GM18909 (cell line): Measurements from ENCODE around the gene NOX3.

ENCODE experiments used
- ATAC-seq: cut with Tn5 transposase; IDR thresholded peaks from one replicate; pipeline ENCODE4 v1.9.1; 2021; ENCODE audit warnings: mild to moderate bottlenecking; ENCODE audit not compliant: unreplicated experiment, poor library complexity

NOX3 gene

DNA sequence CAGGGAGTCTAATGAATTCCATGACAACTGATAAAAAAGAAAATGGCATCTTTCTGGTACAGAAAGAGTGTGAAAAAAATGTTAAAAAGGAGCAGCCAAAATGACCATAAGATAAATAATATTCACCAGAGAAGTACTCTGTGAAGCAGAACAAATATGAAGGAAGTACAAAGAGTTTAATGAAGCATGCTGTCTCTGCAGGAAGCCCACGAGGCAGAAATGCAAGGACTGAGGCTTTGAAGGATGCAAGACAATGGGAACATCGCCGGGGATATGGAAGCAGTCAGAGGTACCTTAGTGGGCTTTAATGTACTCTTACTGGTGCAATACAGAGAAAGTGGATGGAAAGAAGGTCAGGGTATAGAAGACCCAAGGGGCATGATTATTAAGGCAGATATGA lies 50.7 kb downstream of the NOX3 start:
- no peak for ATAC-seq

DNA sequence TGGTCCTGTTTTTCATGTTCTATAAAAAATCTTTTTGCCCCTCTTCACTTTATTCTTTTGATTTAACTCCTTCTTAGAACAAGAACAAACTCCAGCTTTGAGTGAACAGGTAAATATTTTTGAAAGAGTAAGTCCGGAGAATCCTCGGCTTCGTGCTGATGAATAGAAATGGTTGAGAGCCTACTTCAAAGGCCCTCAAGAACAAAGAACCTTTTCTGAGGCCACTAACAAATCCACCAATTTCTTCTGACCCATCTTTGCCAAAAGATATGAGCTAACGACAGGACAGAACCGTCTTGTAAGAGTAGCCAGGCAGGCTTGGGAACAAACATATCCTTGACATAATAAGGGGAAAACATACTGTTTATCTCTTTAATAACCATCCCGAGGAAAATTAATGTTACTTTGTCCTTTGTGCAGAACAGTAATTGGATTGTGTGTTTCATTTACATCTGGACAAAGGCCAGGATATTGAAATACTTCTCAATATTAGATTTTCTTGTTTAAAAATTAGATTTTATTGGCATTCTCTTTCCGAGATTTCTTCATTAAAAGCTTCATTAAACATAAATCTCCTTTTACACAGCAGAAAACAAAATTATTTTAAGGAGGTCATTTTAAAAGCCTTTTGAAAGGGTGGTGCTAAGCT lies 52.9 kb downstream of the NOX3 start:
- ATAC-seq: no peak

DNA sequence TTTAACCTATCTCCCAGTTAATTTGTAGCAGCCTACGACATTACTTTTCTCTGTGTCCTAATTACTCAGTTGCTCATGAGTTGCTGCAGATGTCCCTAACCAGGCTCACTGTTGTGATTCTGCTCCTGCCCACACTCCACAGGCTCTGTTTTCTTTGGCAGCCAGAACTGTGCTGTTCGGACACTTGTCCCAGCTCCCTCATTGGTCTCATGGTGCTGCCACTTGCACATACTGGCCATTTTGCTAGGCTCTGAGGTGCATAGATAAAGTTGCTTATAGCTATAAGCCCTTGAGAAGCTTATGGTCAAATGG lies 55.0 kb downstream of the NOX3 start:
- no peak for ATAC-seq

DNA sequence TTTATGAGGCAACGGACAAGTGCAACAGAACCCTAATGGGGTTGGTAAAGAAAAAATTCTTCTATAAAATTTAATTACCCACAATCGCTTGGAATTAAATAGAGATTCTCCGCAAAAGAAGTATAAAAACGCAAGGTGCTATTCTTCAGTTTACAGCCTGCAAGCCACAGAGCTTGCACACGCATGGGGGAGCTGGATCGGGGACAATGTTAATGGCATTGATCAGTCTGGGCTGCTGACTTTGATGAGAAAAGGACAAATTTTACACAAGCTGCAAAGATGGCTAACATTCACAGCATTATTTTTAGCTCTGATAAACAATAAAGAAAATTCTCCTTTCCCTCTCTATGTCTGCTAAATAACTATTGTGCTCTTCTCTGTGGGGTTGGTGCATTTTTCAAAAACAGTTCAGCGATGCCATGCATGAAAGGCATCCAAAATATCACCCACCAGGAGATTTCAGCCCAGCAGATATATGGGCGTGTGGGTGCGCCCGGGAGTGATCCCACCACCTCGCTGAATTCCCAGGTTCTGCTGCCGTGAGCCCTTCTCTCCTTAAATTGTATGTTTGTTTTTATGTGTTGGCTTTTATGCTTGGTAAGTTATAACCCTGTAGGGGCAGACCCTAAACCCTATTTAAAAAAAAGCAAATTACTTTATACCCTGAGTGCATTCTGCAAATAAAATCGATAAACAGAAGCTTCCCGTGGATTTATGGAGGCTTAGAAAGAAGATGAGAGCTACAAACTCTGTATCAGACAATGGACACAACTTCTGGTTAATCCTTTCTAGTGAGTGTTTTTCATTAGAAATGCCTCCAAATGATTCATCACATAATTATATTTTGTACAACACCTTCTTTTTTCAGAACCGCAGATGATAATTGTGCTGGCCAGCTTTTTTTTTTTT lies 55.6 kb downstream of the NOX3 start:
- ATAC-seq: no peak

DNA sequence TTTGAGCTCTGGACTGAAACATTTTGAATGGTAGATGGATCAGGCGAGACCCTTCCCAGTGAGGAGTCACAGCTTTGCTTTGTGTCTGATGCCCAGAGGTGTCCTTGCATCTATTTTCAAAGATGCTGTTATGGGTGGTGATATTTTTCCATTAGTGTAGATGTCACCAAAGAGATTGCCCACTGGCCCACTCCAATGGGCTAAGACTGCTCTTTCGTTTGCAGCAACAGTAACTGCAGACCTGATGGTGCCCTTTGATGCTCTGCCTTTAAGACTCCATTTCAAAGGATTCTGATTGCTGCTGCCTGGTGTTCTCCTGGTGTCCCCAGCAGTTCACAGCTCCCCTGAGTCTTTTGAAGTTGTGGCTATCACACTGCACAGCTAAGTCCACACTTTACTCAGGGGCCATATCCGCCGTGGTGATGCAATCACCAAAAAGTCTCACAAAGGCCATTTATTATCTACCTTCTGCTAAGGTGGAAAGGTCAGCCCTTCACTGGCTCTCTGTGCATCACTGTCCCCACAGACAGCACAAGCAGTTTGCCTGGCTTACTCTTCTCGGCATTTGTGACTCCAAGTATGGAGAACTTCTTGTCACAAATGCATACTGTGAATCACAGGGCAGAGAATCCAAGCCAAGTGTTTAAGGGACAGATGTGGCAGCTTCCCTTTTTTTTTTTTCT lies 56.4 kb downstream of the NOX3 start:
- ATAC-seq: no peak

DNA sequence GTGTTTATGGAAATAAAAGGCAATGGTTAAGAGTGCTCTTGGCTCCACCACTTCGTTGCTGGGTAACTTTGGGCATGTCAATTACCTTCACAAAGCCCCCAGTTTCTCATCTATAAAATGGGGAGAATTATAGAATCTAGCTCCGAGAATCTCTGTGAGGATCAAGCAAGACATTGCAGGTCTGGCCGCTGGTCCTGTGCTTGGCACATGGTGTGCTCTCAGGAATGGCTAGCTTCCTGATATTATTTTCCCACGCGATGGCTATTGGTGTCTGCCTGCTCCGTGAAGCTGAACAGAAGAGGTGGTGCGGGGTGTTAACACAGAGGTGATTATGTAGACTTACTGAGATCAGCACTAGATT lies 57.0 kb downstream of the NOX3 start:
- no peak for ATAC-seq

DNA sequence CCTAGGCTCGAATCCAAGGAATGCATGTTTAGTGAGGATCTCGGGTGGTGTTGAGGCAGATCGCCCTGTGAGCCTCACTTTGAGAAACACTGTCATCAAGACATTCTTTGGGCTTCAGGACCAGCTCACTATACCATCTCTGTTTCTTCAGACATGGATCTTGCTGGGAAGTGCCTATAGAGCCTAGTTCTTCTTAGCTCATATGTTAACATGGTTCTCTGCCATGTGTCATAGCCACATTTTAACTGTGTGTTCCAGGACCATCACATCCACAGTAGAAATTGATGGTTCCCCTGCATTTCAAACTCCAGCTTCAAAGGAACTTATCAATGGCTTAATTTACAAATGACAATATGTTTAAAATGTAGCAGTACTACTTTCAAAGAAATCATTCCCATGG lies 57.4 kb downstream of the NOX3 start:
- ATAC-seq: no peak

DNA sequence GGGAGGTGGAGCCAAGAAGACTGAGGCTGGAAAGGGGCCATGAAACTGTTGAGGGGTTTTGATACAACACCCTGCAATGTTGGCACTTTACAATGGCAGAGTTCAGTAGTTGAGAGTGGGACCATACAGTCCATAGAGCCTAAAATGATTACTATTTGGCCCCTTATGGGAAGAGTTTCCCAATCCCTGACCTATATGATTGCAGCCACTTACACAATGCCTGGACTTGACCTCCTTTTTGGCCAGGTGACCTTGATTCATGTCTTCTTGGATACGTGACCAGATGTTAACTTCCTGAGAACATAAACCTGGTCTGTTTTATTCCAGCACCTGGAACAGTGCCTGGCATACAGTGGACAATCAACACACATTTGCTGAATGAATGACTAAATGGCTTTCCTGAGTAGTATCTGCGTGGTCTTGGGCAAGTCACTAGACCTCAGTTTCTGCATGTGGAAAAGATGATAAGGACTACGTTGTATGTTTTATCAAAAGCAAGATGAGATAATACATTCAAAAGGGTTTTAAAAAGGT lies 58.4 kb downstream of the NOX3 start:
- no peak for ATAC-seq

DNA sequence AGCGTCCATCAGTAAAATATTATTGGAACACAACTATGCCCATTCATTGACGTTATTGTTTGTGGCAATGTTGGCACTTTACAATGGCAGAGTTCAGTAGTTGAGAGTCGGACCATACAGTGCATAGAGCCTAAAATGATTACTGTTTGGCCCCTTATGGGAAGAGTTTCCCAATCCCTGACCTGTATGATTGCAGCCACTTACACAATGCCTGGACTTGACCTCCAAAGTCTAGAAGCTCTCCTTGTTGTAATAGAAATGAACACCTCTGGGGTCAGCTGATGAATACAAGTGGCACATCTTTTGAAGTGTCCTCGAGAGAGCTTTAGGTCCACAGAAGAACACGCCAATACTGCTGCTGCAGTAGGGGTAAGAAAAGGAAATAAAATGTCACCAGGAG lies 59.0 kb downstream of the NOX3 start:
- no peak for ATAC-seq

DNA sequence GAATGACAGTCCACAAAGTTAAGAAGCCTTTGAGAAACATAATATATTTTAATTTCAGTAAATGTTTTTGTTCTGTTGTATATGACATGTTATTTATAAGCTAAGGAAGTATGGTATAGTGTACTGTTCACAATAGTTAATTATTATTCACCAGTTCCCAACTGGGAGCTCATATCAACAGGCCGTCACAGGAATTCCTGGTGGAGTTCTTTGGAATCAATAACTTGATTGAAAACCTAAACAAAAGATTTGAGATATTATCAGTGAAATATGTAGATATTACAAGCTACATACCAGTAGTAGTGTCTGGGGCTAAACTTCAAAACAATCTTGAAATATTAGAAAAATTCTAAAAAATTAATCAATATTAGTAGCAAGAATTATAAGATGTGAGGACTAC lies 60.3 kb downstream of the NOX3 start:
- ATAC-seq: no peak

DNA sequence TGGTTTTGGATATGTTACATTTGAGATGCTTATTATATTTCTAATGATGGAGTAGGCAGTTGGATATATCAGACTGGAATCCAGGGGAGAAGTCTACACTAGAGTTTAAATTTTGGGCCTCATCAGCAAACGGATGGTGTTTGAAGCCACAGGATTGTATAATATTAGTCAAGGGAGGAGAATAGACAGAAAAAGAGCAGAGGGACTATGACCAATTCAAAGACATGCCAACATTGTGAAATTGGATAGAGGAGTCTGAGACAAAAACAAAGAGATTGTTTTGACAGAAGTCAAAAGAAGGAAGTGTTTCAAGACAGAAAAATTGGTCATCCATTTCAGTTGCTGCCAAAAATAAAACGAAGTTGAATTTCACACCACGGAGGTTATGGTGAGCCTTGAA lies 66.5 kb downstream of the NOX3 start:
- no peak for ATAC-seq

DNA sequence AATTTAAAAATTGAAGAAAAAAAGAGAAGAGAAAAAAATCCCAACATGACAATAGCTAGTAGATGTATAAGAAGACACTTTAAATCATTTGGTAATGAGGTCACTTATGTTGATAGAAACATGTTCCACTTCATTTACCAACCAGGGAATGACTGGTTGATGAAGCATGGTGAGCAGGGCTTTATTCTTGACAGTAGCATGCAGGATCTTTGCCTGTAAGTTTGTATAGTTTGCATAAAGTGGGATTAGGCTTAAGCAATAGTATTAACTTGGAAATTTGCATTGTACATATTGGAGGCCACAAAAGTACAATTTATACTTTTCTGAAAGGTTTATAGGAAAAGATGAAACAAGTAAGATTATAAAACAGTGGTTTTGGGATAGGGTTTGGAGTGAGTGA lies 67.0 kb downstream of the NOX3 start:
- ATAC-seq: no peak

DNA sequence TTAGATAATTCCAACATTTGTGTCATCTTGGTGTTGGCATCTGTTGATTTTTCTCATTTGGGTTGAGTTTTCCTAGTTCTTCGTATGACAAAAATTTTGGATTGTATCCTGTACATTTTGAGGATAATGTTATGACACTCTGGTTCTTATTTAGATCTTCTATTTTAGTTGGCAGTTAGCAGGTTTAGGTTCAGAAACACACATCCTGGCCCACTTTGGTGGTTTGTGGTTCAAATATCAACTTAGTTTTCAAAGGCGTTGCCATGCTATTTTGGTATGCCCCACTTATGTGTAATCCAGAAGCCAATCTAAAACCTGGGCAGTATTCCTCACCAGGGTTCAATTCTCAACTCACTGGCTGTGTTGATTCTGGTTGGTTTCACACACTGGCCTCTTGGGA lies 68.2 kb downstream of the NOX3 start:
- ATAC-seq: no peak

DNA sequence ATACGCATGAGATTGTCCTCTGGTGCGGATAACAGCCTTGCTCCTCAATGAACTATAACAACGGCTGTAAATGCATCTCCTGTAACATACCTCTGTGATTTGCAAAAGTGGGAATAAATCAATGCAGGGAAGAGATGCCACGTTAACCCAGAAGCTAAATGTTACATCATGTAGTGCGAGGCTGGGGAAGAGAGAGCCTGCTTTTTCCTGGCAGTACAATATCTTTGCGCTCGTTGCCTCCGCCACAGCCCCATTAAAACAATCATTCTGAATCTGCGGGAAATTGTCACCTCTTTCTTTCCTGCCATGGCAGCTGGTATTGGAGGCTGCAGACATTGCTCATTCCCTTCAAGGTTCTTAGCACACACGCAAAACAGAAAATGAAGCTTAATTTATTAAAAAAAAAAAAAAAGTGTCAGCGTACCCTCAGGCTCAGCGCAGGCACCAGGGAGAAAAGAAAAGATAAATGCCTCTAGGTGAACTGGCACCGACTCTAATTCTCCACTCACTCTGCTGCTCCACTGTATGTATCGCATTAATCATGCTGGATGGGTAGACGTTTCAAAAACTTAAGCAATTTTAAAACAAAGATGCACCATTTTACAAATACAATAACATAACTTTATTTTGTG lies 71.2 kb downstream of the NOX3 start:
- no peak for ATAC-seq

DNA sequence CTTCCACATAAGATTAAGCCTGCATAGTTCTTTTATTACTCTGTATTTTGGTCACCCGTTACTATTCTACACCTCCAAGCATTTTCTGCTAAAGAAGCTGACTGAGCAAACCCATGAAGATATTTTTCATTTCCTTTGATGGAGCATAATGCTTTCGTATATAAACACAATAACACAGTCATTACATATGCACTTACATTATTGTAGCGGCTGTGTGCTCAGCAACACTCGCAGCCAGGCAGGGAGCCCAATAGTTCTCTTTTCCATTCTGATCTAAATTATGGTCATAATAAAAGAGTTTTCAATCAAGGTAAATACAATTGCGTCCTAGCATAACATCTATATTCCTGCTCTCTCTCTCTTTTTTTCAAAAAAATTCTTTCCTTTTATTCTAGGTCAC lies 71.7 kb downstream of the NOX3 start:
- ATAC-seq: no peak

DNA sequence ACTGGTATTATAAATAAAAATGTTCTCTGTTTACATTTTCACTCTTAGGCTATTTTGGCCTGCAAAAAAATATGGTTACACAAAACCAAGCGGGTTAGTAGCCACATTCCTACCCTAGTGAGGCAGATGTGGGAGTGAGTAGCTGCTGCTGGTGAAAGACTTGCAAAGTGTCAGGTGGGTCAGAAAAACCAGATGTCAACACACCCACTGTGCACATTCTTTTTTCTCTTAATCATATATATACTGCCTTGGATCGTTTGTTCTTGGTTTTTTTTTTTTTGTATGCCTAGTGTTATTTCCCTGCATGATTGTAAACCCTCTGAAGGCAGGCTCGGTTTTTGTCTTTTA lies 73.3 kb downstream of the NOX3 start:
- no peak for ATAC-seq

DNA sequence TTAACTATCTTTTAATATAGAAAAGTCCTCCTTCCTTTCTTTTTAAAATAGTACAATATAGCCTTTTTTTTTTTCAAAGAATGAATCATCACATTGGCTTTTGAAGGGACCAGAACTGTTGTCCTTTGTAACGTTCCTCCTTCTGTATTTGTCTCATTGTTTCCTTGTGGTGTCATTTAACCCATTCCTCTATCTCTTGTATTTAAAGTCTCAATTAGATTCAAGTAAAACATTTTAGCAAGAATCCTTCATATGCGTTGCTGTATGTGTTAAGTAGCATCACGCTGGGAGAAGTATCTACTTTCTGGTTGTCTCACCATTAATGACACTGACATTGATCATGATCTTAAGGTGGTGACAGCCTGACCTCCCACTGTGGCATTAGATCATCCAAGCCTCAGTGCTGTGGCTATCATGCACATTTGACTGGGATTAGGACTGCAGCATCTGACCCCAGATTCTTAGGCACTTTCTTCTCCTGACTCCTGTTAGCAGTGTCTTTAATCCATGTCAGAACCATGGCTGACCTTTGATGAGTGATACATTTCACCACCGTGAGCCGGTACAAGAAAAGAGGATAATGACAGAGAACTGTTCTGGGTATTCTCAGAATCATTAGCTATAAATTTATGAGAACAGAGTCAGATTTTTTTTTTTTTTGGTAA lies 73.8 kb downstream of the NOX3 start:
- ATAC-seq: no peak

DNA sequence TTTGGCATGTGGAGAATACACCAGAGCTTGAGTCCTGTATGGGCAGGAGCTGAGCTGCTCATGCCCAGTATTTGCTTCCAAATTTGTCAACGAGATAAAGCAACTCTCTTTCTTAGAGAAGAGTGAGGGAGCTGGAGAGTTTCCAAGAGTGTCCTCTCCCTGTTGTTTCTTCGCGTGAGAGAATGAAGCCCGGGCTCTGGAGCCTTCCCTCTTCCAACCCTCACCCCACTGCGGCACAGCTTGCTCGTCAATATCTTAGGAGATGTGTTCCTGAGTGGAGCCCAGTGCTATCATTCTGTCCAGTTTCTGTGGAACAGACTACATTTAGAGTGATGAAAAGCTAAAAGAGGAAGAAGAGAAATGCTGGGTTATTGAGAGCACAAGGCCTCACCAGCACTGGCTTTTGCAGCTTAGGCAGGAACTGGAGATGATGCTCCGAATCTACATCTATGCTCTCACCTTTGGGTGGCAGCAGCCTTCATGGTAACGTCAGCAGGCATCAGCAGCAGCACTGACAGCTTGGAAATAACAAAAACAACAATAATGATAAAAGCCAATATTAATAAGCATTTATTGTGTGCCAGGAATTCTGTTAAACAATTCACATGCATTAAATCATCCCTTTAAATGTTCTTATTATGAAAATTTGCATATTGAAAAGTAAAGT lies 74.8 kb downstream of the NOX3 start:
- ATAC-seq: no peak

DNA sequence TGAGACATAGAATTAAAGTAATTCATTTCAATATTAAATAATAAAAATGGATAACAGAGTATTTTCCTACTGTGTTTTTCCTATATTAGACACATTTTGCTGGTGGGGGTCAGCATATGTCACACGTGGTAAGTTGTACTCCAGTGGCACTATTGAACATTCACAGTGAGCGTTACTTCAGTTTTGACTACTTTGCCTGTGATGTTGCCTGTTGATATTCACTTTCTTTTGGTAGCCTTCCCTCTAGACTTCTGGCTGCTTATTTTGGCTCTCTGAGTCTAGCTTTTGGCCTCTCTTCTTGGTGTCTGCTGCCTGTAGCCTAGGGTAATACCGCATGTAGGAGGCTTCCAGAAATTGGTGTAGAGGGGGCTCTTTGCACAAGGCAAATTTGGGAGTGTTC lies 76.9 kb downstream of the NOX3 start:
- ATAC-seq: no peak

DNA sequence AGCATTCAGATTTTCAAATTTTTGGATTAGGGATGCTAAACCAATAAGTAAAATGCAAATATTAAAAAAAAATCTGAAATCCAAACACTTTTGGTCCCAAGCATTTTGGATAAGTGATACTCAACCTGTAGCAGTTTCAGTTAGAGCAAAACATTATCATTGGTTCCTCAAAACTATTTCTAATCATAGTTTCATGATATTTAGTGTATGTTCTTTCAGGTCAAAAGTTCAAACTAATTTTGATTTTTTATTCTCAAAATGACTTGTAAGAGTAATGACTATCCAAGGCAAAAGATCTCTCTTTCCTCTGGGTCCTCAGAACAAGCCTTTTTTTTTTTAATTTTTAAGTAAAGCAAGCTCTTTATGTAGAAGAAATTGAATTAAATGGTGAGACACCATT lies 77.4 kb downstream of the NOX3 start:
- peak; percentile 78 for ATAC-seq
